SK-N-SH (cell line): ENCODE measurements around the gene GGA2. TPM values are rescaled to one million over a fixed set of nuclear protein-coding genes. Genes with fewer than 3 reads are reported as not detected.

Experiments used
- CTCF ChIA-PET: fragments of 300-600, 350-600 bp; formaldehyde crosslinking; extraction: SDS; loops from one replicate; lab custom pipeline; 2021; lab: Yijun Ruan, JAX
- POLR2A ChIA-PET: fragments of 350-600 bp; sonication (Branson Sonifier 250); formaldehyde crosslinking; extraction: SDS; loops from one replicate; lab custom pipeline; 2020; ENCODE audit warnings: antibody characterized with exemption, inconsistent platforms; lab: Yijun Ruan, JAX
- DNase-seq: peaks from one replicate; pipeline ENCODE4 v3.0.0; 2012
- H2AFZ ChIP-seq: fragments of 200-600 bp; sonication (generic); 2 replicates; pipeline ENCODE4 v1.8.1; 2016; ENCODE audit warnings: antibody characterized with exemption, mild to moderate bottlenecking, low read depth
- H3F3A ChIP-seq: fragments of 200-600 bp; sonication (generic); replicated peaks from 2 replicates; pipeline ENCODE3; 2016; ENCODE audit warnings: antibody characterized with exemption, mild to moderate bottlenecking; ENCODE audit not compliant: insufficient read depth
- H3K27ac ChIP-seq, 2 experiments: fragments of 200-500 bp in 1 of 2; fragments of 200-600 bp in 1 of 2; sonication (Bioruptor generic) in 1 of 2; sonication (generic), shearing (Covaris generic) in 1 of 2; 2 replicates each; pipeline versions ENCODE4 v1.5.1 to v1.6.1; 2014 to 2016; ENCODE audit warnings: low read depth in 2 of 2, inconsistent platforms in 1 of 2, low read length in 1 of 2, mild to moderate bottlenecking in 1 of 2, mixed read lengths in 1 of 2
- H3K27me3 ChIP-seq: fragments of 200-600 bp; sonication (generic), shearing (Covaris generic); 2 replicates; pipeline ENCODE4 v1.6.1; 2016; ENCODE audit warnings: mixed run types; ENCODE audit not compliant: insufficient read depth
- H3K36me3 ChIP-seq, 2 experiments: fragments of 200-500 bp in 1 of 2; fragments of 200-600 bp in 1 of 2; sonication (Bioruptor generic) in 1 of 2; sonication (generic) in 1 of 2; replicated peaks in 1 of 2; 2 replicates each; pipeline versions ENCODE3 to v1.5.1; 2014 to 2016; ENCODE audit warnings: low read length in 1 of 2, mild to moderate bottlenecking in 1 of 2; ENCODE audit not compliant: insufficient read depth in 2 of 2, control insufficient read depth in 1 of 2
- H3K4me1 ChIP-seq, 2 experiments: fragments of 200-500 bp in 1 of 2; fragments of 200-600 bp in 1 of 2; sonication (Bioruptor generic) in 1 of 2; sonication (generic), shearing (Covaris generic) in 1 of 2; 2 replicates each; pipeline versions ENCODE4 v1.5.1 to v1.6.1; 2014 to 2016; ENCODE audit warnings: low read depth in 1 of 2, low read length in 1 of 2, mixed run types in 1 of 2; ENCODE audit not compliant: insufficient read depth in 2 of 2, control insufficient read depth in 1 of 2
- H3K4me2 ChIP-seq: fragments of 200-600 bp; sonication (generic), shearing (Covaris generic); 2 replicates; pipeline ENCODE4 v1.6.1; 2017; ENCODE audit warnings: mixed run types
- H3K4me3 ChIP-seq, 2 experiments: fragments of 200-500 bp in 1 of 2; fragments of 200-600 bp in 1 of 2; sonication (Bioruptor generic) in 1 of 2; sonication (generic), shearing (Covaris generic) in 1 of 2; 2 replicates each; pipeline versions ENCODE4 v1.5.1 to v1.8.1; 2014 to 2016; ENCODE audit warnings: low read depth in 2 of 2, inconsistent platforms in 1 of 2, low read length in 1 of 2, mild to moderate bottlenecking in 1 of 2, mixed read lengths in 1 of 2, moderate library complexity in 1 of 2
- H3K79me2 ChIP-seq: fragments of 200-600 bp; sonication (generic); 2 replicates; pipeline ENCODE4 v1.8.1; 2017; ENCODE audit warnings: mild to moderate bottlenecking; ENCODE audit not compliant: insufficient read depth
- H3K9ac ChIP-seq: fragments of 200-600 bp; sonication (generic); 2 replicates; pipeline ENCODE4 v1.6.1; 2017; ENCODE audit warnings: mixed run types
- H3K9me2 ChIP-seq: fragments of 200-600 bp; sonication (generic); 2 replicates; pipeline ENCODE4 v1.6.1; 2017; ENCODE audit warnings: mixed run types
- H3K9me3 ChIP-seq: fragments of 200-600 bp; sonication (generic); 2 replicates; pipeline ENCODE4 v1.6.1; 2017; ENCODE audit warnings: mixed run types, mild to moderate bottlenecking, moderate library complexity
- H4K20me1 ChIP-seq: fragments of 200-600 bp; sonication (generic); 2 replicates; pipeline ENCODE4 v1.6.1; 2017; ENCODE audit warnings: mild to moderate bottlenecking, mixed run types; ENCODE audit not compliant: insufficient read depth
- ELF1 ChIP-seq: IDR thresholded peaks from 2 replicates; pipeline ENCODE4 v1.4.0; 2012
- FOSL2 ChIP-seq: IDR thresholded peaks from 2 replicates; pipeline ENCODE4 v1.4.0; 2012; ENCODE audit warnings: low read depth, mild to moderate bottlenecking, moderate library complexity, borderline replicate concordance
- FOXM1 ChIP-seq: IDR thresholded peaks from 2 replicates; pipeline ENCODE4 v1.4.0; 2012; ENCODE audit warnings: low read depth, mild to moderate bottlenecking
- GABPA ChIP-seq: IDR thresholded peaks from 2 replicates; pipeline ENCODE4 v1.4.0; 2012; ENCODE audit warnings: low read depth, mild to moderate bottlenecking
- GATA2 ChIP-seq: sonication (generic); formaldehyde crosslinking; IDR thresholded peaks from 2 replicates; pipeline ENCODE4 v1.5.0; 2020; ENCODE audit warnings: mild to moderate bottlenecking, missing genetic modification reagents
- IRF3 ChIP-seq: fragments of 150-350 bp; IDR thresholded peaks from 2 replicates; pipeline ENCODE4 v1.6.1; 2016; ENCODE audit warnings: mild to moderate bottlenecking, low read depth, low read length
- JUND ChIP-seq: IDR thresholded peaks from 2 replicates; pipeline ENCODE4 v1.4.0; 2012
- MEF2A ChIP-seq: IDR thresholded peaks from 2 replicates; pipeline ENCODE4 v1.4.0; 2012; ENCODE audit warnings: low read depth, borderline replicate concordance
- MXI1 ChIP-seq: IDR thresholded peaks from 2 replicates; pipeline ENCODE4 v1.6.1; 2012; ENCODE audit warnings: mild to moderate bottlenecking, low read depth, low read length, improper control_type of control experiment
- NFIC ChIP-seq: IDR thresholded peaks from 2 replicates; pipeline ENCODE4 v1.4.0; 2012; ENCODE audit warnings: borderline replicate concordance
- NRF1 ChIP-seq: IDR thresholded peaks from 2 replicates; pipeline ENCODE4 v1.6.1; 2012; ENCODE audit warnings: low read depth, mild to moderate bottlenecking, low read length
- RAD21 ChIP-seq: IDR thresholded peaks from 2 replicates; pipeline ENCODE4 v1.6.1; 2012; ENCODE audit warnings: mild to moderate bottlenecking, low read length
- SIN3A ChIP-seq: IDR thresholded peaks from 2 replicates; pipeline ENCODE4 v1.6.1; 2012; ENCODE audit warnings: low read depth, mild to moderate bottlenecking, low read length, moderate library complexity, borderline replicate concordance
- TAF1 ChIP-seq: IDR thresholded peaks from 2 replicates; pipeline ENCODE4 v1.6.1; 2012; ENCODE audit warnings: low read depth, mild to moderate bottlenecking, low read length, moderate library complexity, borderline replicate concordance
- TCF12 ChIP-seq: IDR thresholded peaks from 2 replicates; pipeline ENCODE4 v1.4.0; 2012
- TEAD4 ChIP-seq: IDR thresholded peaks from 2 replicates; pipeline ENCODE4 v1.4.0; 2012; ENCODE audit warnings: mild to moderate bottlenecking, borderline replicate concordance; ENCODE audit not compliant: insufficient read depth
- YY1 ChIP-seq: IDR thresholded peaks from 2 replicates; pipeline ENCODE4 v1.4.0; 2012; ENCODE audit warnings: low read depth, mild to moderate bottlenecking
- WGBS: methylation state at CpG from one replicate; pipeline ENCODE4 v1.1.6; 2017; ENCODE audit warnings: low lambda C conversion rate; 5-methylcytosine and 5-hydroxymethylcytosine counted together
- polyA plus RNA-seq, 3 experiments: library from polyadenylated mRNA; depleted of rRNA; stranded (reverse); fragments of >200 nt; gene quantifications; 2 replicates each; pipeline ENCODE4 v1.2.3, GENCODE V29; 2012
- TF ChIP-seq, protein P1 (sequence below): IDR thresholded peaks from 2 replicates; pipeline ENCODE4 v1.4.0; 2012; ENCODE audit warnings: low read depth, borderline replicate concordance
- TF ChIP-seq, protein P2 (sequence below): IDR thresholded peaks from 2 replicates; pipeline ENCODE4 v1.6.1; 2012; ENCODE audit warnings: mild to moderate bottlenecking, low read depth, low read length, moderate library complexity
- TF ChIP-seq, protein P3 (sequence below): IDR thresholded peaks from 2 replicates; pipeline ENCODE4 v1.4.0; 2012; ENCODE audit warnings: low read depth, borderline replicate concordance

Gene GGA2
- polyA plus RNA-seq, 1 of the 3 experiments (the other 2 are of a cell fraction): 23.4 TPM

- ChIA-PET CTCF (interaction anchor here (0.9 kb wide), 1 partner anchor 65 kb away, joined by 3 read pairs; no protein-coding TSS in a partner anchor), POLR2A (no interaction called here)
- no peak for DNase-seq
- Histone ChIP-seq H3K4me2 (no peak overlapping the region), H3K9me2 (no peaks in the 10 kb centered on the region), H3K36me3 (peaks cover 0 to 9% of the 10 kb centered on the region in 2 experiments), H3K9ac (no peak overlapping the region), H3K4me1 (peaks cover 13 to 17% of the 10 kb centered on the region in 2 experiments; a peak in 3 of 4 replicates), H4K20me1 (peaks cover 80% of the 10 kb centered on the region), H2AFZ (no peak overlapping the region), H3K27ac (no peak overlapping the region), H3K9me3 (no peaks in the 10 kb centered on the region), H3K79me2 (peaks cover 96% of the 10 kb centered on the region), H3F3A (peaks cover 16% of the 10 kb centered on the region), H3K4me3 (no peak overlapping the region), H3K27me3 (no peaks in the 10 kb centered on the region)
- TF ChIP-seq FOXM1: no peak
- TF ChIP-seq, protein P1, sequence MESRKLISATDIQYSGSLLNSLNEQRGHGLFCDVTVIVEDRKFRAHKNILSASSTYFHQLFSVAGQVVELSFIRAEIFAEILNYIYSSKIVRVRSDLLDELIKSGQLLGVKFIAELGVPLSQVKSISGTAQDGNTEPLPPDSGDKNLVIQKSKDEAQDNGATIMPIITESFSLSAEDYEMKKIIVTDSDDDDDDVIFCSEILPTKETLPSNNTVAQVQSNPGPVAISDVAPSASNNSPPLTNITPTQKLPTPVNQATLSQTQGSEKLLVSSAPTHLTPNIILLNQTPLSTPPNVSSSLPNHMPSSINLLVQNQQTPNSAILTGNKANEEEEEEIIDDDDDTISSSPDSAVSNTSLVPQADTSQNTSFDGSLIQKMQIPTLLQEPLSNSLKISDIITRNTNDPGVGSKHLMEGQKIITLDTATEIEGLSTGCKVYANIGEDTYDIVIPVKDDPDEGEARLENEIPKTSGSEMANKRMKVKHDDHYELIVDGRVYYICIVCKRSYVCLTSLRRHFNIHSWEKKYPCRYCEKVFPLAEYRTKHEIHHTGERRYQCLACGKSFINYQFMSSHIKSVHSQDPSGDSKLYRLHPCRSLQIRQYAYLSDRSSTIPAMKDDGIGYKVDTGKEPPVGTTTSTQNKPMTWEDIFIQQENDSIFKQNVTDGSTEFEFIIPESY: no peak
- no peak for TF ChIP-seq MXI1
- no peak for TF ChIP-seq TAF1
- no peak for TF ChIP-seq MEF2A
- TF ChIP-seq RAD21: no peak
- TF ChIP-seq TCF12: no peak
- TF ChIP-seq YY1: no peak
- no peak for TF ChIP-seq NRF1
- TF ChIP-seq IRF3: no peak
- no peak for TF ChIP-seq FOSL2
- no peak for TF ChIP-seq GABPA
- no peak for TF ChIP-seq SIN3A
- TF ChIP-seq TEAD4: no peak
- TF ChIP-seq NFIC: no peak
- TF ChIP-seq JUND: no peak
- TF ChIP-seq ELF1: no peak
- no peak for TF ChIP-seq GATA2 (CRISPR knock-in tag)
- TF ChIP-seq, protein P2, sequence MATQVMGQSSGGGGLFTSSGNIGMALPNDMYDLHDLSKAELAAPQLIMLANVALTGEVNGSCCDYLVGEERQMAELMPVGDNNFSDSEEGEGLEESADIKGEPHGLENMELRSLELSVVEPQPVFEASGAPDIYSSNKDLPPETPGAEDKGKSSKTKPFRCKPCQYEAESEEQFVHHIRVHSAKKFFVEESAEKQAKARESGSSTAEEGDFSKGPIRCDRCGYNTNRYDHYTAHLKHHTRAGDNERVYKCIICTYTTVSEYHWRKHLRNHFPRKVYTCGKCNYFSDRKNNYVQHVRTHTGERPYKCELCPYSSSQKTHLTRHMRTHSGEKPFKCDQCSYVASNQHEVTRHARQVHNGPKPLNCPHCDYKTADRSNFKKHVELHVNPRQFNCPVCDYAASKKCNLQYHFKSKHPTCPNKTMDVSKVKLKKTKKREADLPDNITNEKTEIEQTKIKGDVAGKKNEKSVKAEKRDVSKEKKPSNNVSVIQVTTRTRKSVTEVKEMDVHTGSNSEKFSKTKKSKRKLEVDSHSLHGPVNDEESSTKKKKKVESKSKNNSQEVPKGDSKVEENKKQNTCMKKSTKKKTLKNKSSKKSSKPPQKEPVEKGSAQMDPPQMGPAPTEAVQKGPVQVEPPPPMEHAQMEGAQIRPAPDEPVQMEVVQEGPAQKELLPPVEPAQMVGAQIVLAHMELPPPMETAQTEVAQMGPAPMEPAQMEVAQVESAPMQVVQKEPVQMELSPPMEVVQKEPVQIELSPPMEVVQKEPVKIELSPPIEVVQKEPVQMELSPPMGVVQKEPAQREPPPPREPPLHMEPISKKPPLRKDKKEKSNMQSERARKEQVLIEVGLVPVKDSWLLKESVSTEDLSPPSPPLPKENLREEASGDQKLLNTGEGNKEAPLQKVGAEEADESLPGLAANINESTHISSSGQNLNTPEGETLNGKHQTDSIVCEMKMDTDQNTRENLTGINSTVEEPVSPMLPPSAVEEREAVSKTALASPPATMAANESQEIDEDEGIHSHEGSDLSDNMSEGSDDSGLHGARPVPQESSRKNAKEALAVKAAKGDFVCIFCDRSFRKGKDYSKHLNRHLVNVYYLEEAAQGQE: no peak
- TF ChIP-seq, protein P3, sequence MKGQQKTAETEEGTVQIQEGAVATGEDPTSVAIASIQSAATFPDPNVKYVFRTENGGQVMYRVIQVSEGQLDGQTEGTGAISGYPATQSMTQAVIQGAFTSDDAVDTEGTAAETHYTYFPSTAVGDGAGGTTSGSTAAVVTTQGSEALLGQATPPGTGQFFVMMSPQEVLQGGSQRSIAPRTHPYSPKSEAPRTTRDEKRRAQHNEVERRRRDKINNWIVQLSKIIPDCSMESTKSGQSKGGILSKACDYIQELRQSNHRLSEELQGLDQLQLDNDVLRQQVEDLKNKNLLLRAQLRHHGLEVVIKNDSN: no peak
- 76% methylated on average over 4 of the region's 4 CpGs for WGBS
Measured at GRCh38 chr16:23500862-23501225, 9.4 kb downstream of the GGA2 start.
